HEK293T (cell line): ENCODE results near the gene AGBL4.

Experiments used
- ARNT ChIP-seq: fragments of 450-650 bp; IDR thresholded peaks from 2 replicates; pipeline ENCODE4 v1.6.1; 2017; ENCODE audit warnings: mild to moderate bottlenecking
- BHLHE40 ChIP-seq: fragments of 450-650 bp; IDR thresholded peaks from 2 replicates; pipeline ENCODE4 v1.6.1; 2016; ENCODE audit warnings: mild to moderate bottlenecking, moderate library complexity, borderline replicate concordance
- ELF4 ChIP-seq: fragments of 450-650 bp; IDR thresholded peaks from 2 replicates; pipeline ENCODE4 v1.6.1; 2017; ENCODE audit warnings: antibody characterized with exemption
- FOXA1 ChIP-seq: fragments of 450-650 bp; IDR thresholded peaks from 2 replicates; pipeline ENCODE4 v1.6.1; 2016; ENCODE audit warnings: mild to moderate bottlenecking
- FOXK2 ChIP-seq: fragments of 450-650 bp; IDR thresholded peaks from 2 replicates; pipeline ENCODE4 v1.6.1; 2016; ENCODE audit warnings: mild to moderate bottlenecking
- FOXM1 ChIP-seq: fragments of 450-650 bp; IDR thresholded peaks from 2 replicates; pipeline ENCODE4 v1.6.1; 2017; ENCODE audit warnings: mild to moderate bottlenecking, borderline replicate concordance
- HDGF ChIP-seq: fragments of 450-650 bp; IDR thresholded peaks from 2 replicates; pipeline ENCODE4 v1.6.1; 2017; ENCODE audit warnings: antibody characterized with exemption, borderline replicate concordance
- L3MBTL2 ChIP-seq: fragments of 450-650 bp; conservative IDR thresholded peaks from 2 replicates; pipeline ENCODE4 v1.6.1; 2016; ENCODE audit warnings: mild to moderate bottlenecking
- LEF1 ChIP-seq: fragments of 450-650 bp; IDR thresholded peaks from 2 replicates; pipeline ENCODE4 v1.6.1; 2017; ENCODE audit warnings: mild to moderate bottlenecking, borderline replicate concordance
- NFRKB ChIP-seq: fragments of 450-650 bp; IDR thresholded peaks from 2 replicates; pipeline ENCODE4 v1.6.1; 2016; ENCODE audit warnings: mild to moderate bottlenecking, moderate library complexity
- SP1 ChIP-seq: fragments of 450-650 bp; IDR thresholded peaks from 2 replicates; pipeline ENCODE4 v1.6.1; 2017
- SUZ12 ChIP-seq: fragments of 450-650 bp; IDR thresholded peaks from 2 replicates; pipeline ENCODE4 v1.6.1; 2016; ENCODE audit warnings: mild to moderate bottlenecking
- TARDBP ChIP-seq: fragments of 450-650 bp; IDR thresholded peaks from 2 replicates; pipeline ENCODE4 v1.6.1; 2016

GRCh38 chr1:48670234-48671020 lies 1353.3 kb downstream of the AGBL4 start:
- TF ChIP-seq SUZ12 (no peak), FOXK2 (no peak), SP1 (no peak), ELF4 (no peak), ARNT (no peak), FOXM1 (no peak), TARDBP (no peak), L3MBTL2 (no peak), FOXA1 (no peak), HDGF (no peak), LEF1 (no peak), NFRKB (no peak), BHLHE40 (no peak)
